B cell (primary cell): ENCODE measurements around the gene ERICH2.

ENCODE experiments used
- CTCF ChIP-seq: fragments of 200-600 bp; IDR thresholded peaks from one replicate; pipeline ENCODE4 v1.8.0; 2022; ENCODE audit warnings: antibody characterized with exemption, mild to moderate bottlenecking
- EZH2 ChIP-seq: IDR thresholded peaks from 2 replicates; pipeline ENCODE4 v1.6.1; 2012; ENCODE audit warnings: borderline replicate concordance, low read depth, mild to moderate bottlenecking, moderate library complexity, low read length; ENCODE audit not compliant: insufficient read depth, poor library complexity, severe bottlenecking

DNA sequence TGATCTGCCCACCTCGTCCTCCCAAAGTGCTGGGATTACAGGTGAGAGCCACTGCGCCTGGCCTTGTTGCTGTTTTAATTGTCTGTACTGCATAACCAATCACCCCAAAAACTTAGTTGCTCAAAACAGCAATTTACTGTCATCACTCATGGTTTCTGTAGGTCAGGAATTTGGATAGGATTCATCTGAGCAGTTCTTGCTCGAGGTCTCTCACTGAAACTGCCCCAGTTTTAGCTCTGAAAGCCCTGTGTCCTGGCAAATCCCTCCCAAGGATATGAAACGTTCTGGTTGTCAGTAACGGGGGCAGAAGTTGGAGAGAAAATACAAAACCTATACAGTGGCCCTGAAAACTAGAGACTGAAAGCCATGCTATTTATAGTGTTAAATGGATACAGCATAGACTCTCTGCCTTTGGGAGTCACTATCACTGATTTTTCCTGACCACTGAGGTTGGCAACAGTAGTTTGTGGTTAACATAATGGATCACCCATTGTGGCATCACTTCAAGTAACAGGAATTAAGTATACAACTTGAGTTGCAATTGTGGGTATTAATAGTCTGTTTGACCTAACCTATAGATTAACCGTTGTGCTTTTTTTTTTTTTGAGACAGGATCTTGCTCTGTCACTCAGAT is 27.2 kb upstream of the ERICH2 start:
- TF ChIP-seq CTCF (no peak), EZH2 (no peak)
